Glomerular endothelial cell (primary cell): Measurements from ENCODE around the gene PGM5. TPM values are rescaled to one million over a fixed set of nuclear protein-coding genes. Genes with fewer than 3 reads are reported as not detected.

Experiments
- DNase-seq: peaks from one replicate; pipeline ENCODE4 v3.0.0-alpha.2; 2011; ENCODE audit warnings: low read depth, low spot score; ENCODE audit errors: extremely low read depth
- total RNA-seq: library from RNA; depleted of rRNA; stranded (reverse); fragments of >200 nt; gene quantifications from 2 replicates; pipeline ENCODE4 v1.2.3, GENCODE V29; 2015

The PGM5 gene
- total RNA-seq, 1 donor from 2014 or later, result 1.4 TPM

GRCh38 chr9:68431307-68431706, 74.9 kb downstream of the PGM5 start:
- no peak for DNase-seq

DNA sequence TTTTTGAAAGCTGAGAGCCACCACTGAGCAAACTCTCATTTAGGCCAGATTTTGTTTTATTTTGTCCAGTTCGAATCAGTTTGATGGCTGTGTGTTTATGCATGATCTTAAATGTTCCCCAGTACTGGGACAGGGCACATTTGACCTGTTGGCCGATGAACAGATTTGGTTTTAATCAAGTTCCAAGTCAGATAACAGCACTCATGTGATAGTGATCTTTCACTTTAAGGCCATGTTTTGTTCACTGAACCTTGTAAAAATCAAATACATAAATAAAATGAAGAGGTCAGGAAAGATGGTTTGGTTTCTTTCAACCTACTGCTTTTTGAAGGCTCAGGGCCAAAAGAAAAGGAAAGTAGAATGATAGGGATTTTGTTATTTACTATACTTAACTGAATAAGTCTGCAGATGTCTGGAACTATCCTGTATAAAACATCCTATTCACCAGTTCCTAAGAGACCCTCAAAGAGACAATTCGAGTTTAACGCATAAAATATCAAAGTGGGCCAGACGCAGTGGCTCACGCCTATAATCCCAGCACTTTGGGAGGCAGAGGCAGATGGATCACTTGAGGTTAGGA, 77.2 kb downstream of the PGM5 start:
- no peak for DNase-seq

GRCh38 chr9:68437785-68438184, 81.4 kb downstream of the PGM5 start:
- DNase-seq, result no peak

DNA sequence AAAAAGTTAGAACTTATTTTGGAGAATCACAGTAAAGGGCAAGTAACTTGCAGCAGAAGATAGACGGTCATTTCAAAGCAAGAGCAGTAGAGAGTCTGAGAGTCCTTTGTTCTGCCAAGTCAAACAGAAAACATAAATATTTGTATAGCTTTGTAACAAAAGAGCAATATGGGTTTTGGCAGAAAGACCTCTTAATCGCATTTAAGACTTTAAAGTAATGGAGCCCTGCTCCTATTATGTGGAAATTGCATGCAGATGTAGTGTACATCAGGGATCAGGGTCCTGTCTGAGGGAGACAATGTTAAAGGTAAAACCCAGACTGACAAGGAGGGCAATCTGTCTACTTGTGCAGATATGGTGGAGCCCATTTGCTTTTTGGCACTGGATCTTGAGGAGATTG, 87.2 kb downstream of the PGM5 start:
- DNase-seq, result no peak

GRCh38 chr9:68446836-68447235, 90.4 kb downstream of the PGM5 start:
- DNase-seq, result no peak

GRCh38 chr9:68447611-68448010, 91.2 kb downstream of the PGM5 start:
- DNase-seq, result no peak

DNA sequence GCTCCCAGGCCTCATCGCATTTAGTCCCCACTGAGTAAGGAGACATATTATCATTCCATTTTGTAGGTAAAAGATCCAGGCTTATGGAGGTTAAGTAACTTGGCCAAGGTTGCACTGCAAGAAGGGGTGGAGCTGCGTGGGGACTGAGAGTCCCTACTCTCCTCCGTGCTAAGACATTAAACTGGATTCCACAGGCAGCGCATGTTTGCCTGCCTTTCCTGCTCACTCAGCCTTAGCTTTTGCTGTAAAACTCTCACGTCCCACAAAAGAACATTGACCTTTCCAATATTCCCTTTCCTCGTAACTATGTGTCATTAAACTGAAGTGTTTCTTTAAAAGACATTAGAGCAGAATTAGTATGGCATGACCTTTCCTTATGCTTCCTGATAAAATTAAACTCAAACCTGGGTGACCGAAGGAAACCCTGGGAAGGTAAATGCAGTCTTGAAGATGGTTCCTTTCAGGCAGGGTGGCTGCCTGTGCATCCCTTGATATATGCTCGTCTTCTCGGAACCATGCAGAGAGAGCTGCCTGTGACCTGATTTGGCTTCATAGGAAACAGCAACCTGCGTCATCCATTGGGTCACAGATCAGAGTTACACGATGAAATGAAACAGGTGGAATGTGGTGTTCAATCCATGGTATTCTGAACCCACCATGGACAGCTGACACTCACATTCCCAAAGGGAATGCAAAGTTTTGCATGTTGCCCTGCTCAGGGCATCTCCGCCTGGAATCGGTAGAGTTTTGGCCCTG, 98.3 kb downstream of the PGM5 start:
- DNase-seq, result no peak

GRCh38 chr9:68455451-68455850, 99.0 kb downstream of the PGM5 start:
- no peak for DNase-seq

DNA sequence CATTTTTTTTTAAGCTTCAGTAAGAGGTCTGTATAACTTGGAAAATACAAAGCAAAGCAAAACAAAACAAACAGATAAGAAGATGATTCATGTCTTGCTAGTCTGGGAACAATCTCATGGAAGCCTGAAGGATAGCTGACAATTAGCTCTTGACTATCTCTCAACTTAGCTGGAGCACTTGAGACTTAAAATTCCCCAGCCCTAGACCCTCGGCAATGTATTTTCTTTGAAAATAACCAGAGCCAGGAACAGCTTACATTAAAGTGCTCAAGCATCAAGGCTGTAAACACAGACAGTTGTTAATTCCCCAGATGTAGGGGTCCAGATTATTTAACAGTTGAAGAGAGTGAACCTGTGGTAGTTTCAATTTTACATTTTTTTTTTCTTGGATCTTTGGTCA, 101.4 kb downstream of the PGM5 start:
- DNase-seq, result no peak

- no peak for DNase-seq
These were observed 102.5 kb downstream of the PGM5 start for GRCh38 chr9:68458918-68459317.

DNA sequence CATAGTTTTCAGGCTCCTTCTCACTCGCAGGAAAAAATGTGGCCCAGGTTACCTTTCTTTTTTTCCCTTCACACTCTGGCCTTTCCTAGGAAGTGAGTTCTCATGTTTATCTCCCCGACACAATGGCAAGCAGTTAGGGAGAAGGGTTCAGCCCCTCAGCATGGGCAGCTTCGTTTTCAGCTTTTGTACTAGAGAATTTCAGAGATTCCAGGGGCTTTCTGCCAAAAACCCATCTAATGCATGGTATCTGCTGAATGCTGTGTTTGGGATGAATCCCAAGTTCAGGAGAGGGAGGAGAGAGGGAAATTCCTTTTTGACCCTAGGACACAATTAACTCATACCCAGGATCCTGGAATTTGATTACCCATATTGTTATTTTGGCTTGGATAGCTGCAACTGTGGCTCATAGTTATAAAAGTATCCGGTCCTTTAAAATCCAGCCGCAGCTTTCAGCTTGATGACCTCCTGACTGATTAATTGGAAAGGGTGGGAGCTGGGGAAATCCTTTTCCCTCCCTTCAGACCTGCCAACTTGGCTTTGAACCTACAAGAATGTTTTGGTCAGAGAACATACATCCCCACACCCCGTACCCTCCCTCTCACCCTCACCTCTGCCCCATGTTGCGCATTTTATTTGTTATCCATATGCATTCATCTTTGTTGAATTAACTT, 105.8 kb downstream of the PGM5 start:
- no peak for DNase-seq

DNA sequence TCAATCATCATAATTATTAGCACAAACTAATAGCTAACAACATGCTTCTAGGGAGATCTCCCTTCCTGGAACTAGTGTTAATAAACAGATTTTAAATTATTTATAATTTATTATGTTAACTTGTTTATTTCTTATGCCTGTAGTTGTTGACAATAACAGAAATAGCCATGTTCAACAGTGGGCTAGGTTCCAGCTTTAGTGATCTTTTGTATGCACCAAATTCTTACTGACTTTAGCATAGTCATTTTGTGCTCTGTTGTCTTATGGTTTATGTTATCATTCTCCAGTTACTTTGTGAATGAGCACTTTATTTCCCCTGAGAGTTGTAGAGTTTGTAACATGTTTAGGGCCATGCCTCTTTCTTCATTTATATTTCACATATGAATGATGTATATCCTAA, 113.7 kb downstream of the PGM5 start:
- no peak for DNase-seq

GRCh38 chr9:68470634-68471033, 114.2 kb downstream of the PGM5 start:
- no peak for DNase-seq

DNA sequence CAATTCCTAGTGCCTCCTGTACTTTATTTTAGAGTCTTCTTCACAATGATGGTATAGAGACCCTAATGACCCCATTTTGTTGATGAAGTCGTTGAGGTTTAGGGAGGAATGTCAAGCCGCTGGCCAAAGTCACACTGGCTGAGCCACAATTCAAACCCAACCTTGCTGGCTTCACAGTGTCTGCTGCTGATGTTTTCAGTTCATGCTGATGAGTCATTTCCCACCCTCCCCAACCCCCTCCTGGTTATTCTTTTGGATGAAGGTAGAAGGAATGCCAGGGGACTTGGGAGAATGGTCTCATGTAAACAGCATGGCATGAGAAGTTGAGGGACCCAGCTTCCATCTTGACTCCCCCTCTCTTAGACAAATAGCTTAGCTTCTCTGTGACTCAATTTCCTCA, 115.7 kb downstream of the PGM5 start:
- DNase-seq, result no peak

DNA sequence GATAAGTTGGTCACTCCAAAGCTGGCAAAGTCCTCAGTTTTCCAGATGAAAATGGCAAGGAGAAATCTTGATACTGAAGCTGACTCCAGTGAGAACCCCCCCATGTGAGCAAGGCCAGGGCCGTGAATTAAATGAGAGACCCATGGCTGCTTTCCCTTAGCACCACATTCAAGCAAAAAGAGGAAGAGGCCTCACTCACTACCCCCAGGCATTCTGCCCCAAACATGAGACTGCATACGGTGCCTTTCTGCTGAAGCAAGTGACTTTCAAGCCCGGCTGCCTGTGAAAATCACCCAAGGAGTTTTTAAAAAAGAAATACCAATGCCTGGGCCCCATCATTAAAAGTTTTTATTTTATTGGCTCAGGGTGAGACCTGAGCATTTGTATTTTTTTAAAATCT, 117.4 kb downstream of the PGM5 start:
- no peak for DNase-seq

DNA sequence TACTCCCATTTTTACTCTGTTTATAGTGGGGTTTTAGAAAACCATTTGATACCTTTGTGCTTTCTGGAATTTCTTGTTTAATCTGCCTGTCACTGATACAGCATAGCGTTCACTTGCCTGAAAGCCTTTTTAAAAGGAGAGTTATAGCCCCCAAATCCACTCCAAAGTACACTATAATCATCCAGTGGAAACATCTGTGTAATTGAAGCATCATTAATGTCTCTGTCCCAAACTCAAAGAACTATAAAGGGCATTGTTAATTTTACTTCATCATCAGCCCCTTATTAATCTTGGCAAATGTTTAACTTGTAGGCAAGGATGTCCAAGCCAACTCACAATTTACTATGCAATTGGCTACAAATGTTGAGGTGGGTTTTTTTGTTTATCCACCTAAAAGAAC, 120.0 kb downstream of the PGM5 start:
- DNase-seq, result no peak

DNA sequence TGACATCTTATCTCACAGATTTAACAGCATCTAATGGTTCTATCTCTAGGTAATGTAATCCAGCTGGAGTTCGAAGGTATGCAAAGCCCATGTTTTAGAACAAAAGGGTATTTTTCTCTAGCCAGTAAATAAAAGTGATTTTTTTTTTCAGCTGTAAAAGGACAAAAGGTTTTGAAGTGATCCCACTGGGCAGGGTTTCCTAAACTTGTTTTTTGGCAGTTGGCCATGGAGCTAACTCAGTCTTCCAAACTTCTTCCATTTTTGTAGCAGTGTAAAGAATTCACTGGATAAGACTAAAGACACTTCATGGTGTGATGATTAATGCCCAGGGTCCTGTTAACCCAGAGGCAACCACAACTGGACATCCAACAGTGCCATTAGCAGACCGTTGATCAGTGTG, 120.4 kb downstream of the PGM5 start:
- no peak for DNase-seq

DNA sequence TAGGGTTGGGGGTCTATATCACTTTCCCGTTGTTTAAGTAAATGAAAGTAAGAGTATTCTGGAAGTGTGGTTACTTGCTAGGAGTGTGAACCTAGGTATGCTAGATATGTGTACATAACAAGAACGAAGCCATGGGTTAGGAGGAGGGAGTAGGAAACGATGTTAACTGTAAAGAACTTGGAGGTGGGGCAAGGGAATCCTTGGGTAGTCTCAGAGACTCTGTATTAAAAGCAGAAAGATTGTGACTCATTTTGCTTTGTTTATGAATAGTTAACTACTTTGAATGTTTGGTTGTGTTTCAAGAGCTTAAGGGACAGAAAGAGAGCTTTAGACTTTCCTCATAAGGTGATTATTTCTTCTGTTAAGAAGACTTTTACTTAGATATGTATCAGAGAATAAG, 124.4 kb downstream of the PGM5 start:
- DNase-seq, result no peak

- DNase-seq, result no peak
These were observed 126.1 kb downstream of the PGM5 start for GRCh38 chr9:68482548-68482947.

DNA sequence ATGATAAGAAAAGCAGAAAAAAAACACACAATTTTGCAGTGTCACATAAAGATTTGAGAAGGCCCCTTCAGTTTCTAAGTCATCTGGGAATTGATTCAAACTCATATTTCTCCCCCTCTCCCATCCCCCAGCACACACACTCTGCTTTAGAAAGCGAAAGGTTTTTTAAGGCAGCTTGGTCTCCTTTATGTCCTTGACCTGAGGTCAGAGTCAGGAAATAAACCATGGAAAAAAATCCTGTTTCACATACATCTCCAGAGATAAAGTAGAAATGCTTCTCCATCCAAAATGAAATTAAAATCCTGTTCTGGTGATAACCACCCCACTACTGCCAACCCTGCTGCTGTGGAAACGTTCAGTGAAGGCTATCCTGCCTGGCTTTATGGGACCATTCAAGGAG, 131.7 kb downstream of the PGM5 start:
- DNase-seq, result no peak

DNA sequence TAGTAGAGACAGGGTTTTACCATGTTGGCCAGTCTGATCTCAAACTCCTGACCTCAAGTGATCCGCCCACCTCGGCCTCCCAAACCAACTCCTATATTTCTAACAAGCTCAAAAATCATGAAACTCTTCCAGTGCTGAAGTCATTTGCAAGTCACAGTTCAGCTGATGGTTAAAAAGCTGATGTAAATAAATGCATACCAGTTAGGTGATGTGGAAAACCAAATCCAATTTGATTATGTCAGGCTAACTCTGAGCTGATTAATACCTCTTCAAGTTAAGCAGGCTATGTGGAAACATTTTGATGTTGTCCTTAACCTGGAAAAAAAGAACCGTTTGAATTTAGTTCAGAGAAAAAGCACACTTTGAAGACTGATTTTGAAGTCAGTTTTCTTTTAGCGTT, 133.2 kb downstream of the PGM5 start:
- DNase-seq, result no peak

DNA sequence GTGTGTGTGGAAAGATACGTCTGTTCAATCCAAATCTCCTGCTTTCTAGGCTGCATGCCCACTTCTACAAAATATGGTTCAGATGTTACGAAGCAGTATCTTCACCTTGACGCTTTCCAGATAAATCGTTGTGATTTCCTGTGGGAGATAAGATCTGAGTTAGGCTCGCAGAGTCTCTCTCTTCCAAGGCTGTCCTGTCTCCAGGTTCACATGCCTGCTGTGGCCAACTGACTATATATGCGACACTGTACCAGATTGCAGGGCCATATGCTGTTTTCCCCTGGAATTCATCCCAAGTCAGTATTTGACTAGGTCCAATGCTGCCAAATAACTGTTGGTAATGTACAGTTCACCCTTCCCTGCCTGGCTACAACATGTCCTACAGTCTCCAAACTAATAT, 136.4 kb downstream of the PGM5 start:
- no peak for DNase-seq
